GM21390 (cell line): ENCODE measurements around the gene DACH1.

Experiments used
- ATAC-seq: cut with Tn5 transposase; IDR thresholded peaks from one replicate; pipeline ENCODE4 v1.9.1; 2021; ENCODE audit not compliant: unreplicated experiment

DACH1 gene

DNA sequence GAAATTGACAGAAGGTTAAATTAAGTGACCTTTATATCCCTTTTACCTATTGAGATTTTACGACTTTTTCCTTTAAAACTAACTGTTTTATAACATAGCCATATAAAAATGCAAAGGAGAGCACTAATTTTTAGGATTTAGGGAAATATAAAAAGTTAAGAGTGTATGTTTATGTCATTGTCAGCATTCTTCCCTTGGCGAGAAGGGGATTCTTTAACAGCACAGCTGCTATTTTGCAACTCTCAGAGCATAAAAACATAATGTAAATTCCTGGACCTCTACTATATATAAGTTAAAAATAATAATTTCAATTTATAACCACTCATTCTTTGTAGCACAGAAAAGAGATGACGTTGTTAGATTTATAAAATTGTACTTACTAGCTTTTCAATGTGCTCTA is 363.2 kb downstream of the DACH1 start:
- no peak for ATAC-seq

DNA sequence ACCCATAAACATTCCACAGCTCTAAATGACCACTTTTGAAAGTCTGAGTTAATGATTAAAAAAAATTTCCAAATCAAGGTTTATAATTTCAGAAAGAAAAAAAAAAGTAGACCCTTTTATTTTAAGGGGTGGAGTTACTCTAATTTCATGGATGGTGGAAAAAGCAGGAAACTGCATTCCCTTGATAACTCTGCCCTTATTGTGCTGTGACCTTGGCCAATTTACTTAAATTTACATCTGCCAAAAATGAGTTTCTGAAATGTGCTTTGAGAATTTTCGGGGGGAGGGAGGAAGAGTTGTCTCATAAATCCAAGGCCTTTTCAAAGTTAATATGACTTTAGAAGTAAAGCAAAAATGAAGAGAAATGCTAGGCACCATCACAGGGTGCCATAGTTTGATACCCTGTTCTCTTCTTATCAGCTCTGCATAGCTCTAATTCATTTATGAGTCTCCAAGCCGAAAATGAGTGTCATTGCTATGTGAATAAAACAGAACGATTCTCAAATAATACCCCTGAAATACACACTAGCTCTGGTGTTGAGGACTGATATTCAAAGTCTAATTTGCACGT is 367.0 kb downstream of the DACH1 start:
- ATAC-seq = no peak

GRCh38 chr13:71499235-71499634 is 367.8 kb downstream of the DACH1 start:
- ATAC-seq = no peak

DNA sequence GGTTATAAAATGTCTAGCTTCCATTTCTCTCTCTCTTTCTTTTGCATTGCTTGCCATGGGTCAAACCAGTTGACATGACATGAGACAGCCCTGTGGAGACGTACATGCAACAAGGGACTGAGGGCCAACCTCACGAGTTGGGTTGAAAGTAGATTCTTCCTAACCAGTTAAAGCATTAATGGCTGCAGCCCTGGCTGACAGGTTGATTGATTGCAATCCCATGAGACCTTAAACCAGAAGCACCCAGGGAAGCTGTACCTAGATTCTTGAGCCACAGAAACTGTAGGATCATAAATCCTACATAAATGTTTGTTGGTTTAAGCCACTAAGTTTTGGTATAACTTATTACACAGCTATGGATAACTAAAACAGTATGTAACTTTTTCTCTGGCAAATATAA is 373.8 kb downstream of the DACH1 start:
- no peak for ATAC-seq

DNA sequence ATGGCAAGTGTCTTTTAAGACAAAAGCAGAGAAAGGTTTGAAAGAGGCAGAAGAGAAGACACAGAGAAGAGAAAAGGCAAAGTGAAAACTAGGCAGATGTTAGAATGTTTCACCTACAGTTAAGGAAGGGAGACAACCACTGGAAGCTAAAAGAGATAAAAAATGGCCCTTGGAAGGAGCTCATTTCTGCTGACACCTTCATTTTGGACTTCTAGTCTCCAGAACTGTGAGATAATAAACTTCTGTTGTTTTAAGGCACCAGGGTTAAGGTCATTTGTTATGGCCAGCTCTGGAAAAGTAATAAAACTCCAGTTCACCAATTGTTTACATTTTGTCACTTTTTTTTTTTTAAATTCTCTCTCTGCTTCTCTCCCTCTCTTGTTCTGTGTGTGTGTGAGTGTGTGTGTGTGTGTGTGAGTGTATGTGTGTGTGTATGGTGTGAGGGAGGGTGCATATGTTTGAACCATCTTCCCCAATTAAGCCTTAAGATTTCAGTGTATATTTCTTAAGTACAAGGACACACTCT is 374.6 kb downstream of the DACH1 start:
- ATAC-seq = no peak

- no peak for ATAC-seq
These were observed 376.0 kb downstream of the DACH1 start for GRCh38 chr13:71491010-71491409.

DNA sequence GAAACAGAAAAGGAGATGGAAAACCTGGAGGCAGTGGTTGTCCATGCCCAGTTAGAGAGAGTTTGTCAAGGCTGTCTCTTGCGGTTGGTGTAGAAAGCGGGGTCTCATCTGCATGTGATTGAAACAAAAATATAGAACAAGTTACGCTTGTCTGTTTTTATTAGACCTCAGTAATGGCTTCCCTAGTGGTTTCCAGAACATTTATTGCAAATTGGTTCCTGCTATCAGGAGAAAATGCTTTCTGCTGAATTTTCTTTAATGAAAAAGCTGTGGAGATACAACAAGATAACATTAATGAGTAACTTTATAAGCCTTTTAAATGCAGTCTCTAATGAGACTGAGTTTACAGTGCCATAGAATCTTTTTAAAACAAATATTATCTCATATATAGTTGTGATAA is 378.0 kb downstream of the DACH1 start:
- ATAC-seq = no peak

DNA sequence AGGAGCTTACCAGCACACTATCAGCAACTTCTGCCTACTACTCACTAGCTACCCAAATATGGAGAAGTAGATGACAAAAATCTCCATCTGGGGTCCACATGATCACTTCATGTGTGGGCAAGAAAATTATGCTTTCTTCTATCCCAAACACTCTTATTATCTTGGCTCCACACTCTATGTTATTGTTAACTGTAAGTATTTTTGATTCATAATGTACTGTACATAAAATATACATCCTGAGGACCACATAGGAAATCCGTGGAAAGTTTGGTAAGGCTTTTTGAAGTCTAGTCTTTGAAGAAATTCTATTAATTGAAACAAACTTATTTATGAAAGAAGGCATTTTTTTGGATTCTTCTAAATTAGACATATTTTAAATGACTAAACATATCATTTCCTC is 378.8 kb downstream of the DACH1 start:
- no peak for ATAC-seq

DNA sequence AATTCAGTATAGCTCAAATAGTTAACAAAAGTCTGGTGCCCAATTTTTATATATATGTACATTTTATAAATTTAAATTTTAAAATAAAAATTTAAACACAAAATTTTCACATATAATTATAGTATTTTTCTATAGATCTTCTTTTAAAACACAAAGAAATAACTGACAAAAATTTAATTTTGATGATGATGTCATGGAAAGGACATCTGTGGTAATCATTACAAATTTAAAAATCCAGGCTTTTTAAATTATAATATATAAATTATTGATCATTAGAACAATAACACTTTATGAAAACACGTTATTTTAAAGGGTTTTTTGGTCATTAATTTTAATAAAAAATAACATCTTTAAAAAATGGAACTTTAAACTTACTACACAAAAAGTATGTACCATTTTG is 381.1 kb downstream of the DACH1 start:
- ATAC-seq = no peak

- ATAC-seq = no peak
These were observed 383.3 kb downstream of the DACH1 start for GRCh38 chr13:71483733-71484132.

GRCh38 chr13:71481501-71481900 is 385.5 kb downstream of the DACH1 start:
- ATAC-seq = no peak

DNA sequence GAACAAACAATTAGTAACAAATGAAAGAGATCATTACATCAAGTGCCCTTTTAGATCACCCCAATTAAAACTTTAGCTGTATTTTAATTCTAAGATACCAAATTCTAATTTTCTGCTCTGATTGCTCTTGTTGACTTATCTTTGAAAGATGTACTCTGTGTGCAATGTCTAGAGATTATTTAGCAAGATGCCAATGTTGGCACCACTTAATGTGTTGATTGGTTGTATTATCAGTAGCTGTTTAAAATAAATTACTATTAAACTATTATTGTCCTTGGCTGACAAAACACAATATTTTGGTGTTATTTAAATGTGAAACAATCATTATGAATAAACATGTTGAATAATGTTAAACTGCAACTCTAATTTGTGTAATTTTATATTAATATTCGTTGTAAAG is 386.0 kb downstream of the DACH1 start:
- no peak for ATAC-seq

DNA sequence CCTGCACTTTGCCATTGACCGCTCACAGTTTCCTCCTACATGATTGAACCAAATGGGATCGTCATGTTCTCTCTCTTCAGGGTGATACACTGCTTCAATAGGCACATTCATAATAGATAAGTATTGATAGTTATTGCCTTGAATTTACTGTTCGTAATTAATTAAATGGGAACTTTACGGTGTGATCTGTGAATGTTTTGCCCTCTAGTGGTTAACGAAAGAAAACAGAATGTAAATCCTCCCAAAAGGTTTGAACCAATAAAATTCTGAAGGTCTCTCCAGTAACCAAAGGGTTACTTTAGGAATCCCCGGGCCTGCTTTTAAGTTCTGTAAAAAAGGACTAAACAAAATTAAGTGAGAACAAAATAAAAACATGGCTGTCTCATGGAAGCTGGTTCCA is 389.3 kb downstream of the DACH1 start:
- ATAC-seq = no peak

DNA sequence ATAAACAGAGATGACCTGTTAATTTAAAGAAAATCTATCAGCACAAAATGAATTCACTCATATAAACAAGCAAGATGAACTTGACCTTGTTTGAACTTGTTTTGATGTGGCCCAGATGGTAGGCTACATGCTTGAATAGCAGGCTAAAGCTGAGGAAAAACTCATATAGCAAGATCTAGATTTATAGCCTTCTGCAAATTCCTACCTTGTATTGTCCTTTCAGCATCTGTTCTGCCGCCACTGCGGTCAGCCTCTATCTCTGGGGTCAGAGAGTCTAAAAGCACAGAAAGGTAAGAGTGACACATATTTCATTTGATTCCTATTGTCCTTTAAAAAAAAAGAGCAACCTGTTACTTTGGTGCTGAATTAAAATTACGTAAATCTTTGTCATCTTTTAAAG is 392.1 kb downstream of the DACH1 start:
- no peak for ATAC-seq

GRCh38 chr13:71469626-71470025 is 397.4 kb downstream of the DACH1 start:
- no peak for ATAC-seq

DNA sequence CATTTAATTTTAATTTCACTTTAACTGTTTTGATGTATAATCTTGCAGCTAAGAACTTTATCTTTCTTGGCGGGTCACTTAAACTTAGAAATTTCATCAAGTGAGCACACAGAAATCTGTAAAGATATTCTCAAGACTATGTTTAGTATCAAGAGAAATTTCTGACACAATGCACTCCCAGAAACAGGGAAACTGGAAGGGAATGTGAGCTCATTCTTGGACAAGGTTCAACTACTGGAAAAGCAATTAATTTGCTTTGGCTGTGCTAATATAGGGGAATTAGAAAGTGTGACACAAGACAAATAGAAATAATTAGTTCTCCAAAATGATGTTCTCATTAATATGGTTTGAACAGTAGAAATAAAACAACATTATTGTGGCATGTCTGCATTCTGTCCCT is 402.3 kb downstream of the DACH1 start:
- ATAC-seq = no peak

- ATAC-seq = no peak
These were observed 405.1 kb downstream of the DACH1 start for GRCh38 chr13:71461892-71462291.

DNA sequence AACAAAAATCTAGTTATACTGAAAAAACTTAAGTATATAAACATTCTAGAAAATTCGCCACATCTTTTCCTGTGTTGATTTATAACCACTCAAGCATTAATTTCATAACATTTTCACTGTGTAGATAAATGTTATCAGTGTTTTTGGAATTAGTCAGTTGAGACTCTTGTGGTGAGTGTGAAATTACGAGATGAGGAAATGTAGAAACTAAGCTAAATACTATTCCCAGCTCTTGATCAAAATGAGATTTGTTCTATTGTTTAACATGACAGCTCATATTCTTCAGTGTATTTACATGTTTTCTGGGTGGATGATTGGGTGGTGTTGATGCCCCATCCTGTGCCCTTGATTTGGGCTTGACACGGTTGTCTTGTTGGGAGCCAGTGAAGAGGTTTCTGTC is 406.8 kb downstream of the DACH1 start:
- ATAC-seq = peak; percentile 76

DNA sequence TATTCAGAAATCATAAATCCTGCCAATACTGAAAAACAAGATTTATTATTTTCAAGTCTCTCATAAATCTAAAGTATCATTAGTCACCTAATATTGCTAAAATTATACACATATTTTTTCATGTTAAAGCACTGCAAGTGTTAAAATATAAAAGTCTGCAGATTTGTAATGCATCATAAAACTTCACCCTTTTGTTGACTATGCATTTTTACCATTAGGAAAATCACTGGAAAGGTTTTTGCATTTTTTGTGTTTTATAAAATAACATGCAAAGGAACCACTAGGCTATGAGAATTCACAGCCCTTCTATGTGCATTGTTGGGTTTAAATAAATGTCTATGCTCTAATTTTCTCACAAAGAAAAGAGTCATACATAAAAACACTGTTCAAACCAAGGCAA is 407.3 kb downstream of the DACH1 start:
- no peak for ATAC-seq

DNA sequence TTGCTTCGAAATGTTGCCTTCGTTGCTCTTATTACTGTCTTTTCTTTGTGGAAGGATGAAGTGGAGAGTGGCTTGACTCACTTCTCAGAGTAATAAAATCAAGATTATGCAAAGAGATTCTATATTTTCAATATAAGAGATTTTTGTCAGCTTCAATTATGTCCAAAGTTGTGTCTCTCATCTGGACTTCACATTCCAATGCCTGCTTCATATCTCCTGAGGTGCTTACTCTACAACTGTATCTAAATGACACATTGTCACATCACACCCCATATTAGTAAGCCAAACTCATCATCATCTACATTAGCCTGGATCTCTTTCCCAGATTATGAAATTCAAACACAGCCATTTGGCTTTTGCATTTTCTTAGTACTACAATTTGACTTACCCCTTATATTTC is 409.4 kb downstream of the DACH1 start:
- no peak for ATAC-seq

DNA sequence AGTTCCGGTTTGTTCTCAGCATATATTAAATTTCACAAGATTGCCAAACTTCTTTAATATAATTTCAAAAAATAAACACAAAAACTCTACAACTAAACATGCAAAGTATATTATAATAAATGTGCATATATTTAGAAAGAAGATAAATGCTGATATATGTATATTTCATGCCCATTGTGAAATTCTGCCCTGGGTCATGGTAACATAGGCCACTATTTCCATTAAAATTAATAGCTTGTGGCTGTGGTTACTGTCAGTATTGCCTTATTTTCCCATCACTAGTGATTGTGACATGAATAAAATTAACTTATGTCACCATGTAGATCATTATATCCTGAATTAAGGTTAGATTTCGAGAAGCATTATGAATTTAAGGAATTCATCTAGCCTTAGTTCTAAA is 410.9 kb downstream of the DACH1 start:
- ATAC-seq = no peak

- no peak for ATAC-seq
These were observed 412.5 kb downstream of the DACH1 start for GRCh38 chr13:71454509-71454908.

GRCh38 chr13:71448080-71448630 is 418.8 kb downstream of the DACH1 start:
- no peak for ATAC-seq
